ENCODE results near the gene SLC30A2.

The SLC30A2 gene

GRCh38 chr1:26066160-26066559 is 20.2 kb upstream of the SLC30A2 start:
- no peak for TF ChIP-seq FOXP2 (optimal IDR thresholded peaks at IDR 0.05; ENCODE audit: borderline replicate concordance, extremely low read depth, extremely low read length, insufficient read depth)
- TF ChIP-seq TAF1 (IDR thresholded peaks at IDR 0.05; ENCODE audit: borderline replicate concordance, insufficient read depth, low read length), result no peak
- no peak for TF ChIP-seq REST (IDR thresholded peaks at IDR 0.05; ENCODE audit: insufficient read depth in 1 of 2, low read depth in 2 of 2, low read length in 2 of 2)
- TF ChIP-seq SIN3A (IDR thresholded peaks at IDR 0.05; ENCODE audit: borderline replicate concordance, insufficient read depth, low read length), result no peak
- no peak for TF ChIP-seq POLR2AphosphoS5 (IDR thresholded peaks at IDR 0.05; ENCODE audit: low read depth, low read length)

DNA sequence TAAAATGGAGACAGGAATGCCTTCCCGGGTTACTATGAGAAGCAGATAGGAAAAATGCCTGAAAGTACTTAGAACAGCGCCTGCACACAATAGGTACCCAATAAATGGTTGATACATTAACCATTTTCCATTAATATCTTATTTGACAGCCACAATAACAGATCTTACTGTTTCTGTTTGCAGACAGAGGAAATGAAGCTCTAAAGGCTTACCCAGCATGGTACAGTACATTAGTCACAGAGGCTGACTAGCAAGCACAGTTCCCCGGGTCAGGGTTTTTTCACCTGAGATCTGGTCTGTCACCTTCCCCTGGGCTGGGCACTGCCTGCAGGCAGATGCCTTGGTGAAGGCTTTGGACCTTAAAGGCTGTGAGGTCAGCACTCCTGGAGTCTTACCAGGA is 18.6 kb upstream of the SLC30A2 start:
- TF ChIP-seq POLR2AphosphoS5 (IDR thresholded peaks at IDR 0.05; ENCODE audit: low read depth, low read length) (no peak), REST (IDR thresholded peaks at IDR 0.05; ENCODE audit: insufficient read depth in 1 of 2, low read depth in 2 of 2, low read length in 2 of 2) (no peak), FOXP2 (optimal IDR thresholded peaks at IDR 0.05; ENCODE audit: borderline replicate concordance, extremely low read depth, extremely low read length, insufficient read depth) (no peak), SIN3A (IDR thresholded peaks at IDR 0.05; ENCODE audit: borderline replicate concordance, insufficient read depth, low read length) (no peak), TAF1 (IDR thresholded peaks at IDR 0.05; ENCODE audit: borderline replicate concordance, insufficient read depth, low read length) (no peak)

DNA sequence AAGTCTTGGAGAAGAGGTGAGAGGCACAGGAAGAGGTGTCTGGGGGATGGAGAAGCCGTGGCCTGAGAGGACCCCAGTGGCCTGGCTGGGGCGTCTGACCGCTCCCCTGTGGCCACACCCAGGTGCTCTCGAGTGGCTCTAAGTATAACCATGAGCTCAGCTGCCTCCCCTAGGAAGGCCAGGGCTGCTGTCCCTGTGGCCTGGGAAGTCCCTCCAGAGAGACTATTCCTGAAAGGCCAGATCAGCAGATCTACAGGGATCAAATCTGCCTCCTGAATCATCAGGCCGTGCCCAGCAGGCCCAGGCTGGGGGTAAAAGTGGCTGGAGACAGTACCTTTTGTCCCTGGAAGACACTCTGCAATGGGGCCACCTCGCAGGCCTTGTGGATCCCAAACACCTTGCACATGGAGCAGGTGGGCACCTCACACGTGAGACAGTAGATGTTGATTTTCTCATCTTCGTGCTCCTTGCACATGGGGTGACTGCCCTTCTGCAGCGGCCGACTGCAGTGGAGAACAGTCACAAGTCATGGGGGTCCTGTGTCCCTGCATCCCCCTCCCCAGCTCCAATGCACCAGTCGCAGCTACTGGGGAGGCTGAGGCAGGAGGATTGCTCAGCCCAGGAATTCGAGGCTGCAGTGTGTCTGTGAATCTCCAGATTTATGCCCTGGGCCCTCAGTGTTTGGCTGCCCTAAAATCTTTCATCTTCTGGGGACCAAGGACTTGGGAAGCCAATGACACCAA is 15.1 kb upstream of the SLC30A2 start:
- TF ChIP-seq TAF1 (IDR thresholded peaks at IDR 0.05; ENCODE audit: borderline replicate concordance, insufficient read depth, low read length), result no peak
- TF ChIP-seq SIN3A (IDR thresholded peaks at IDR 0.05; ENCODE audit: borderline replicate concordance, insufficient read depth, low read length), result no peak
- no peak for TF ChIP-seq FOXP2 (optimal IDR thresholded peaks at IDR 0.05; ENCODE audit: borderline replicate concordance, extremely low read depth, extremely low read length, insufficient read depth)
- no peak for TF ChIP-seq REST (IDR thresholded peaks at IDR 0.05; ENCODE audit: insufficient read depth in 1 of 2, low read depth in 2 of 2, low read length in 2 of 2)
- no peak for TF ChIP-seq POLR2AphosphoS5 (IDR thresholded peaks at IDR 0.05; ENCODE audit: low read depth, low read length)

- no peak for TF ChIP-seq SIN3A (IDR thresholded peaks at IDR 0.05; ENCODE audit: borderline replicate concordance, insufficient read depth, low read length)
These were observed 14.0 kb upstream of the SLC30A2 start for GRCh38 chr1:26059906-26060305.

- TF ChIP-seq REST (IDR thresholded peaks at IDR 0.05; ENCODE audit: insufficient read depth in 1 of 2, low read depth in 2 of 2, low read length in 2 of 2) (no peak), FOXP2 (optimal IDR thresholded peaks at IDR 0.05; ENCODE audit: borderline replicate concordance, extremely low read depth, extremely low read length, insufficient read depth) (no peak), POLR2AphosphoS5 (IDR thresholded peaks at IDR 0.05; ENCODE audit: low read depth, low read length) (no peak), TAF1 (IDR thresholded peaks at IDR 0.05; ENCODE audit: borderline replicate concordance, insufficient read depth, low read length) (no peak), SIN3A (IDR thresholded peaks at IDR 0.05; ENCODE audit: borderline replicate concordance, insufficient read depth, low read length) (no peak)
These were observed 12.2 kb upstream of the SLC30A2 start for GRCh38 chr1:26058052-26058595.

Data from PFSK-1 (cell line).